ENCODE measurements around the gene TMEM176B. TPM values are rescaled to one million over a fixed set of nuclear protein-coding genes. Genes with fewer than 3 reads are reported as not detected.
A peak's percentile ranks its signal among the peaks of the same experiment; 100 is the strongest.

The TMEM176B gene
- total and polyA plus RNA-seq, 3 donors from 2014 or later: 3.9 to 69.3 (median 6.6) TPM

DNA sequence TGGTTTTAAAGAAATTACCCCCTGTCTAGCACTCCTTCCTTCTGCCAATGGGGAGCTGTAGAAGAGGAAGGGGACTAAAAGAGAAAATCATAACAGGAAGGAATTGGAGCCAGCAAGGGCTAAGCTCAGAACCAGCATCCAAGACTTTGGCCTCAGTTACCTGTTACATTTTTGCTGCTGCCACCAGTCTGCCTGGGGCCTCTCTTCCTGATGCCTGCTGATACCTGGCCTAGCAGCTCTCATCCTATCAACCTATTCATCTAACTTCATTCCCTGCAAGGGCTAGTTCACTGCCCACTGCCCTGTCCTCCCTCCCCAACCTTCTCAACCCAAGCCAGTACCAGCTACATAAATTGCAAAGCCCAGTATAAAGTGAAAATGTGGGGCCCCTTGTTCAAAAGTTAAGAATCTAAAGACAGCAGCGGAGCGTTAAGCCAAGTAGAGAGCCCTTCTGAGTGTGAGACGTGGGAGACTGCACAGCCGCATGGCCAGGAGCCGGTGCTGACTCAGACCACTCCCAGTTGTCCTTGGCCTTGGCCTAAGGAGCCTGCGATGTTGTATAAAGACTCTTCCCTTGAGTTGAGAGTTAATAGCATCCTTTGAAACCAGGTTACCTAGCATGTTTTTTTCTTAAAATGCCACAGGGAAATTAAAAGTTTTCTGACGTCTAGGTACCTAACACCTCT lies 38.9 kb upstream of the TMEM176B start:
- DNase-seq: peak; percentile 53
- 43 to 51% methylated on average over 7 of the region's 7 CpGs for WGBS, 2 donors
- no peaks in the 10 kb centered on the region for H3K36me3 ChIP-seq (ENCODE audit: low read depth, missing control alignments)
- H3K9me3 ChIP-seq: no peaks in the 10 kb centered on the region
- H3K27me3 ChIP-seq: no peaks in the 10 kb centered on the region
- H3K27ac ChIP-seq: no peak overlapping the region
- intact Hi-C loops (cut with DNase I; ENCODE audit: low total_unique reads): no loop called here
- H3K4me3 ChIP-seq: no peak overlapping the region
- TF ChIP-seq, protein P1, sequence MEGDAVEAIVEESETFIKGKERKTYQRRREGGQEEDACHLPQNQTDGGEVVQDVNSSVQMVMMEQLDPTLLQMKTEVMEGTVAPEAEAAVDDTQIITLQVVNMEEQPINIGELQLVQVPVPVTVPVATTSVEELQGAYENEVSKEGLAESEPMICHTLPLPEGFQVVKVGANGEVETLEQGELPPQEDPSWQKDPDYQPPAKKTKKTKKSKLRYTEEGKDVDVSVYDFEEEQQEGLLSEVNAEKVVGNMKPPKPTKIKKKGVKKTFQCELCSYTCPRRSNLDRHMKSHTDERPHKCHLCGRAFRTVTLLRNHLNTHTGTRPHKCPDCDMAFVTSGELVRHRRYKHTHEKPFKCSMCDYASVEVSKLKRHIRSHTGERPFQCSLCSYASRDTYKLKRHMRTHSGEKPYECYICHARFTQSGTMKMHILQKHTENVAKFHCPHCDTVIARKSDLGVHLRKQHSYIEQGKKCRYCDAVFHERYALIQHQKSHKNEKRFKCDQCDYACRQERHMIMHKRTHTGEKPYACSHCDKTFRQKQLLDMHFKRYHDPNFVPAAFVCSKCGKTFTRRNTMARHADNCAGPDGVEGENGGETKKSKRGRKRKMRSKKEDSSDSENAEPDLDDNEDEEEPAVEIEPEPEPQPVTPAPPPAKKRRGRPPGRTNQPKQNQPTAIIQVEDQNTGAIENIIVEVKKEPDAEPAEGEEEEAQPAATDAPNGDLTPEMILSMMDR (IDR thresholded peaks at IDR 0.05): no peak
- no peak for TF ChIP-seq POLR2A (IDR thresholded peaks at IDR 0.05)
- no peaks in the 10 kb centered on the region for H3K4me1 ChIP-seq

DNA sequence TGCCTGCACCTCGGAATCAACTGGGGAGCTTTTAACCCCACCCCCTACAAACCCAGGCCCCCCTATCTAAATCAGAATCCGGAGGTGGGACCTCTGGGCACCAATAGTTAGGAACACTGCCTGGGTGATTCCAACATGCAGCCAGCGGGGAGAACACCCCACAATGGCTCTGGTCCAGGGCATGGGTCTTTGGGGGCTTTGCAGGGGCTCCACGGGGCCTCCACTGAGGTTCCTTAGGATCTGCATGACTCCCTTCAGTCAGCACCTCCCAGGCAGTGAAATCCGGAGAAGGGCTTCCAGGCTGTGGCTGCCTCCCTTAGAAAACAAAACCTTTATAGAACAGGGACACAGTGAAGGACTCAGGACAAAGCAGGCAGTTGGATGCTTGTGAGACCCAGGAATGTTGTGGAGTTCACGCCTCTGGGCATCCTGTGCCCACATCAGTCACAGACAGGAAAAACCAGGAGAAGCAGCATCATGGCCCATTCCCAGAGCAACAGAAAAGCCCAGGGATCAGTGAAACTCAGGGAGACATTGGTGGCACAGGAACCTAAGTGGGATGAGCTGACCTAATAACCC lies 35.6 kb upstream of the TMEM176B start:
- Histone ChIP-seq H3K4me3 (no peak overlapping the region), H3K27me3 (no peaks in the 10 kb centered on the region), H3K4me1 (no peaks in the 10 kb centered on the region), H3K9me3 (no peaks in the 10 kb centered on the region), H3K36me3 (ENCODE audit: low read depth, missing control alignments) (no peaks in the 10 kb centered on the region), H3K27ac (no peak overlapping the region)
- WGBS, 2 donors: 87 to 92% methylated on average over 3 to 6 of the region's 6 CpGs
- no peak for TF ChIP-seq POLR2A (IDR thresholded peaks at IDR 0.05)
- TF ChIP-seq, protein P1 (IDR thresholded peaks at IDR 0.05): no peak
- DNase-seq: no peak
- intact Hi-C loops (cut with DNase I; ENCODE audit: low total_unique reads): no loop called here

DNA sequence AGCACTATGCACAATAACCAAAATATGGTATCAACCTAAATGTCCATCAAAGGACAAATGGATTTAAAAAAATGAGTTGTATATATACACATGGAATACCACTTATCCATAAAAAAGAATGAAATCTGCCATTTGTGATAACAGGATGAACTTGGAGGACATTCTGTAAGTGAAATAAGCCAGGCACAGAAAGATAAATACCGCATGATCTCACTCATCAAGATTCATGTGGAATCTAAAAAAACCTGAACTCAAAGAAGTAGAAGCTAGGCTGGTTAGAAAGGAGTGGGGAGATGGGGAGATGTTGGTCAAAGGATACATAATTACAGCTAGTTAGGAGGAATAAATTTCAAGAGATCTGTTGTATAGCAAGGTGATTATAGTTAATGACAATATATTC lies 34.9 kb upstream of the TMEM176B start:
- no peak for TF ChIP-seq POLR2A (IDR thresholded peaks at IDR 0.05)
- TF ChIP-seq, protein P1 (IDR thresholded peaks at IDR 0.05): no peak
- no peak for DNase-seq
- Histone ChIP-seq H3K36me3 (ENCODE audit: low read depth, missing control alignments) (no peaks in the 10 kb centered on the region), H3K27me3 (no peaks in the 10 kb centered on the region), H3K4me1 (no peaks in the 10 kb centered on the region), H3K27ac (no peak overlapping the region), H3K4me3 (no peak overlapping the region), H3K9me3 (no peaks in the 10 kb centered on the region)
- intact Hi-C loops (cut with DNase I; ENCODE audit: low total_unique reads): no loop called here
- WGBS, 2 donors: 70 to 71% methylated on average over 1 of the region's 1 CpG

DNA sequence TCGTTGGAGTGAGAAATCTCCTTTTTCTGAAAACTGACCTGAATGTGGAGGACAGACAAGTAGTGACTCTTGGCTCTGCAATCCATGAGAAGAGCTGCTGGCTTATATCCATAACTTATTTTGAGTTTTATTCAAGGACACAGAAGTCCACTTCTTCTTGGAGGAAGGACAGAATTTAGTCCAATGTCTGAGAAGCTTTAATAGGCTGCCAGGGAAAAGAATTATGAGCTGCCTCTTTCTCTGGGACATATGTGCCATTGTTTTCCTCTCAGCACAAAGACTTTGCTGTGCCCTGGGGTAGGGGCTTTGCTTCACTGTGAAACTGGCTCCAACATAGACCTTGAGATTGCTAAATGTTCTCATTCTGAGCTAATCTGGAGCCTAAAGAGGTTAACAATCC lies 31.7 kb upstream of the TMEM176B start:
- Histone ChIP-seq H3K4me1 (no peaks in the 10 kb centered on the region), H3K27ac (no peak overlapping the region), H3K4me3 (no peak overlapping the region), H3K27me3 (no peaks in the 10 kb centered on the region), H3K9me3 (no peaks in the 10 kb centered on the region), H3K36me3 (ENCODE audit: low read depth, missing control alignments) (no peaks in the 10 kb centered on the region)
- no peak for DNase-seq
- 38 to 39% methylated on average over 1 of the region's 1 CpG for WGBS, 2 donors
- intact Hi-C loops (cut with DNase I; ENCODE audit: low total_unique reads): no loop called here
- TF ChIP-seq POLR2A (IDR thresholded peaks at IDR 0.05): no peak
- TF ChIP-seq, protein P1 (IDR thresholded peaks at IDR 0.05): no peak

DNA sequence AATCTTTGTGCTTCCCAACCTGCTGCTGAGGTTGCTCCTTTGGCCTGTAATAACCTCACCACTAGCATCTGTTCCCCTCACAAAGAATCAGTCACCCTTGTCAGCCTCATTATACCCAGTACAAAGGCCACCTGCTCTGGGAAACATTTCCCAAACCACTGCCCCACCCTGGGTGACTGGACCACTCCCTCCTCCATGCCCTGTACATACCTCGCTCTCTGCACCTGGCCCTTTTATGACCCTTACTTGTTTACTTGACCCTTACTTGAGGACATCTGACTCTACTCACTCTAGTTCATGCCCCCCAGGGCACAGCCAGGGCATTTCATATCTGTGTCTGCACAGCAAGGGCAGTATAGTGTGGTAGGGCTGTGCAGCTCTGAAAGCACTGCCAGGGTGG lies 30.8 kb upstream of the TMEM176B start:
- Histone ChIP-seq H3K4me1 (no peaks in the 10 kb centered on the region), H3K27me3 (no peaks in the 10 kb centered on the region), H3K27ac (no peak overlapping the region), H3K36me3 (ENCODE audit: low read depth, missing control alignments) (no peaks in the 10 kb centered on the region), H3K4me3 (no peak overlapping the region), H3K9me3 (no peaks in the 10 kb centered on the region)
- intact Hi-C loops (cut with DNase I; ENCODE audit: low total_unique reads): no loop called here
- DNase-seq: no peak
- no peak for TF ChIP-seq POLR2A (IDR thresholded peaks at IDR 0.05)
- TF ChIP-seq, protein P1 (IDR thresholded peaks at IDR 0.05): no peak
- 87 to 100% methylated on average over 1 of the region's 1 CpG for WGBS, 2 donors

Data from testis (tissue), 3 donors.